NCI-H1092 treated with DMSO at 0.1 percent for 48 hours (cell line): ENCODE data around the gene PITPNM1.
A peak's percentile ranks its signal among the peaks of the same experiment; 100 is the strongest.
"Not testable (repeated sequence)": the region's sequence is repeated elsewhere in the genome, so short reads cannot be mapped to it uniquely, and the experiment has no call there.

ENCODE experiments used
- DNase-seq: peaks from one replicate; lab custom pipeline; 2025; lab: John Stamatoyannopoulos, UW

PITPNM1 gene

GRCh38 chr11:67523556-67524479 is 18.7 kb upstream of the PITPNM1 start:
- DNase-seq = no peak

- DNase-seq = no peak
Measured at GRCh38 chr11:67522844-67523555, 17.8 kb upstream of the PITPNM1 start, which contains the start of gene CABP2. TSS of gene CABP2 (minus strand) at chr11:67523446. CDS start at chr11:67523326, 120 bp downstream.

- no peak for DNase-seq
Measured at GRCh38 chr11:67522338-67522737, 17.2 kb upstream of the PITPNM1 start.

- DNase-seq = no peak
Measured at GRCh38 chr11:67521924-67522323, 16.8 kb upstream of the PITPNM1 start.

- DNase-seq = no peak
Measured at GRCh38 chr11:67520856-67521824, 16.0 kb upstream of the PITPNM1 start.

- no peak for DNase-seq
Measured at GRCh38 chr11:67519726-67520125, 14.6 kb upstream of the PITPNM1 start.

GRCh38 chr11:67517784-67518552 is 12.8 kb upstream of the PITPNM1 start:
- no peak for DNase-seq

GRCh38 chr11:67516806-67517205 is 11.6 kb upstream of the PITPNM1 start:
- DNase-seq = no peak

GRCh38 chr11:67514116-67514515 is 9.0 kb upstream of the PITPNM1 start:
- DNase-seq = no peak

GRCh38 chr11:67511558-67511957 is 6.4 kb upstream of the PITPNM1 start:
- not testable (repeated sequence) for DNase-seq

GRCh38 chr11:67510023-67510345 is 4.8 kb upstream of the PITPNM1 start:
- no peak for DNase-seq

- DNase-seq = peak; percentile 99
Measured at GRCh38 chr11:67508486-67509121, 3.4 kb upstream of the PITPNM1 start.

- peak; percentile 99 for DNase-seq
Measured at GRCh38 chr11:67507864-67508485, 2.8 kb upstream of the PITPNM1 start, which contains the start of gene CDK2AP2. TSS of gene CDK2AP2 (minus strand) at chr11:67508162. CDS start at chr11:67508082, 80 bp downstream.

GRCh38 chr11:67507242-67507863 is 2.2 kb upstream of the PITPNM1 start:
- no peak for DNase-seq

GRCh38 chr11:67506426-67507051 is 1.4 kb upstream of the PITPNM1 start:
- no peak for DNase-seq

- peak; percentile 72 for DNase-seq
Measured at GRCh38 chr11:67505605-67506396, 638 bp upstream of the PITPNM1 start.

GRCh38 chr11:67504005-67504949 is 886 bp downstream of the PITPNM1 start:
- peak; percentile 21 for DNase-seq
